ENCODE results near the gene RHCG.
"Not testable (repeated sequence)": the region's sequence is repeated elsewhere in the genome, so short reads cannot be mapped to it uniquely, and the experiment has no call there.

Gene RHCG

GRCh38 chr15:89469426-89470096, 26.8 kb downstream of the RHCG start:
- no peak for DNase-seq (ENCODE audit: insufficient read length)
- TF ChIP-seq POLR2A (IDR thresholded peaks at IDR 0.05; ENCODE audit: low read depth, low read length) (no peak), POLR2AphosphoS5 (IDR thresholded peaks at IDR 0.05; ENCODE audit: low read depth, low read length) (no peak), TAF1 (IDR thresholded peaks at IDR 0.05; ENCODE audit: borderline replicate concordance, low read depth, low read length) (no peak)
- FAIRE-seq: no peak

- FAIRE-seq; DNase-seq (ENCODE audit: insufficient read length): not testable (repeated sequence)
Measured at GRCh38 chr15:89468813-89469212, 27.6 kb downstream of the RHCG start.

GRCh38 chr15:89463113-89463512, 33.3 kb downstream of the RHCG start:
- DNase-seq (ENCODE audit: insufficient read length): no peak
- TF ChIP-seq POLR2A (IDR thresholded peaks at IDR 0.05; ENCODE audit: low read depth, low read length): no peak
- TF ChIP-seq TAF1 (IDR thresholded peaks at IDR 0.05; ENCODE audit: borderline replicate concordance, low read depth, low read length): no peak
- TF ChIP-seq POLR2AphosphoS5 (IDR thresholded peaks at IDR 0.05; ENCODE audit: low read depth, low read length): no peak
- no peak for FAIRE-seq

GRCh38 chr15:89462198-89462912, 34.0 kb downstream of the RHCG start:
- TF ChIP-seq TAF1 (IDR thresholded peaks at IDR 0.05; ENCODE audit: borderline replicate concordance, low read depth, low read length): no peak
- no peak for TF ChIP-seq POLR2A (IDR thresholded peaks at IDR 0.05; ENCODE audit: low read depth, low read length)
- no peak for FAIRE-seq
- no peak for DNase-seq (ENCODE audit: insufficient read length)

GRCh38 chr15:89461386-89461785, 35.0 kb downstream of the RHCG start:
- DNase-seq (ENCODE audit: insufficient read length) (no peak), FAIRE-seq (no peak)
- TF ChIP-seq TAF1 (IDR thresholded peaks at IDR 0.05; ENCODE audit: borderline replicate concordance, low read depth, low read length): no peak
- no peak for TF ChIP-seq POLR2AphosphoS5 (IDR thresholded peaks at IDR 0.05; ENCODE audit: low read depth, low read length)
- no peak for TF ChIP-seq POLR2A (IDR thresholded peaks at IDR 0.05; ENCODE audit: low read depth, low read length)

GRCh38 chr15:89460048-89460447, 36.3 kb downstream of the RHCG start:
- no peak for FAIRE-seq
- DNase-seq (ENCODE audit: insufficient read length): no peak
- TF ChIP-seq POLR2AphosphoS5 (IDR thresholded peaks at IDR 0.05; ENCODE audit: low read depth, low read length) (no peak), POLR2A (IDR thresholded peaks at IDR 0.05; ENCODE audit: low read depth, low read length) (no peak), TAF1 (IDR thresholded peaks at IDR 0.05; ENCODE audit: borderline replicate concordance, low read depth, low read length) (no peak)

GRCh38 chr15:89459271-89460038, 36.9 kb downstream of the RHCG start:
- FAIRE-seq: no peak
- TF ChIP-seq POLR2AphosphoS5 (IDR thresholded peaks at IDR 0.05; ENCODE audit: low read depth, low read length) (no peak), TAF1 (IDR thresholded peaks at IDR 0.05; ENCODE audit: borderline replicate concordance, low read depth, low read length) (no peak), POLR2A (IDR thresholded peaks at IDR 0.05; ENCODE audit: low read depth, low read length) (no peak)
- no peak for DNase-seq (ENCODE audit: insufficient read length)

- TF ChIP-seq TAF1 (IDR thresholded peaks at IDR 0.05; ENCODE audit: borderline replicate concordance, low read depth, low read length): no peak
- TF ChIP-seq POLR2AphosphoS5 (IDR thresholded peaks at IDR 0.05; ENCODE audit: low read depth, low read length): no peak
- TF ChIP-seq POLR2A (IDR thresholded peaks at IDR 0.05; ENCODE audit: low read depth, low read length): no peak
- FAIRE-seq: no peak
- no peak for DNase-seq (ENCODE audit: insufficient read length)
Measured at GRCh38 chr15:89458440-89458839, 37.9 kb downstream of the RHCG start.

- FAIRE-seq (peak; percentile 36), DNase-seq (ENCODE audit: insufficient read length) (no peak)
- TF ChIP-seq POLR2A (IDR thresholded peaks at IDR 0.05; ENCODE audit: low read depth, low read length) (no peak), TAF1 (IDR thresholded peaks at IDR 0.05; ENCODE audit: borderline replicate concordance, low read depth, low read length) (no peak), POLR2AphosphoS5 (IDR thresholded peaks at IDR 0.05; ENCODE audit: low read depth, low read length) (no peak)
Measured at GRCh38 chr15:89457086-89457485, 39.3 kb downstream of the RHCG start.

GRCh38 chr15:89455535-89455934, 40.8 kb downstream of the RHCG start:
- TF ChIP-seq TAF1 (IDR thresholded peaks at IDR 0.05; ENCODE audit: borderline replicate concordance, low read depth, low read length) (no peak), POLR2A (IDR thresholded peaks at IDR 0.05; ENCODE audit: low read depth, low read length) (no peak), POLR2AphosphoS5 (IDR thresholded peaks at IDR 0.05; ENCODE audit: low read depth, low read length) (no peak)
- no peak for FAIRE-seq
- no peak for DNase-seq (ENCODE audit: insufficient read length)

GRCh38 chr15:89452330-89452836, 44.0 kb downstream of the RHCG start:
- FAIRE-seq: no peak

More at GRCh38 chr15:89452330-89452836, 44.0 kb downstream of the RHCG start:
- TF ChIP-seq POLR2AphosphoS5 (IDR thresholded peaks at IDR 0.05; ENCODE audit: low read depth, low read length): no peak
- no peak for TF ChIP-seq POLR2A (IDR thresholded peaks at IDR 0.05; ENCODE audit: low read depth, low read length)
- no peak for TF ChIP-seq TAF1 (IDR thresholded peaks at IDR 0.05; ENCODE audit: borderline replicate concordance, low read depth, low read length)
- DNase-seq (ENCODE audit: insufficient read length): no peak

Data from GM12892 (cell line).